GM10248 (cell line): ENCODE results near the gene METTL5.

Experiments used
- CTCF ChIA-PET: fragments of 300-600 bp; sonication (Branson Sonifier 250); formaldehyde crosslinking; extraction: SDS; loops from one replicate; lab custom pipeline; 2021; ENCODE audit warnings: antibody characterized with exemption; lab: Yijun Ruan, JAX
- POLR2A ChIA-PET: fragments of 350-650 bp; sonication (Branson Sonifier 250); formaldehyde crosslinking; extraction: SDS; loops from one replicate; lab custom pipeline; 2020; ENCODE audit warnings: antibody characterized with exemption; lab: Yijun Ruan, JAX
- DNase-seq: peaks from one replicate; pipeline ENCODE4 v3.0.0; 2012; ENCODE audit errors: extremely low spot score
- TF ChIP-seq, protein P1 (sequence below): IDR thresholded peaks from 2 replicates; pipeline ENCODE4 v1.5.1; 2012; ENCODE audit warnings: mild to moderate bottlenecking, low read depth; ENCODE audit errors: extremely low read depth, missing control alignments, control extremely low read depth

The METTL5 gene

DNA sequence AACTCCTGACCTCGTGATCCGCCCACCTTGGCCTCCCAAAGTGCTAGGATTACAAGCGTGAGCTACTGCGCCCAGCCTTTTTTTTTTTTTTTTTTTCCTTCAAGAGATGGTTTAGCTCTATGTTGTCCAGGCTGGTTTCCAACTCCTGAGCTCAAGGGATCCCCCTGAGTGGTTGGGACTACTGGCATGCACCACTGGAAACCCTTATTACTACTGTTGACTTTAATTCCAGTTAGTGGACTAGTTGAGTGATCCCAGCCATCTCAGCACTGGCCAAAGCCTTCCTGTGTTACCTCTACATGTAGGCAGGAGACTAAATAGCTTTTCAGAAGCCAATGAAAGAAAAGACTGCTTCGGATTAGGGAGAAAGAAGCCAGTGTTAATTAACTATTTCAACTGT lies 34.1 kb downstream of the METTL5 start:
- ChIA-PET CTCF (interaction anchor here (0.7 to 2.1 kb wide), 8 partner anchors 8 to 312 kb away, joined by 3 to 6 read pairs (median 3); partner anchors contain the start of genes BBS5, SSB and UBR3), POLR2A (no interaction called here)
- no peak for DNase-seq
- TF ChIP-seq, protein P1, sequence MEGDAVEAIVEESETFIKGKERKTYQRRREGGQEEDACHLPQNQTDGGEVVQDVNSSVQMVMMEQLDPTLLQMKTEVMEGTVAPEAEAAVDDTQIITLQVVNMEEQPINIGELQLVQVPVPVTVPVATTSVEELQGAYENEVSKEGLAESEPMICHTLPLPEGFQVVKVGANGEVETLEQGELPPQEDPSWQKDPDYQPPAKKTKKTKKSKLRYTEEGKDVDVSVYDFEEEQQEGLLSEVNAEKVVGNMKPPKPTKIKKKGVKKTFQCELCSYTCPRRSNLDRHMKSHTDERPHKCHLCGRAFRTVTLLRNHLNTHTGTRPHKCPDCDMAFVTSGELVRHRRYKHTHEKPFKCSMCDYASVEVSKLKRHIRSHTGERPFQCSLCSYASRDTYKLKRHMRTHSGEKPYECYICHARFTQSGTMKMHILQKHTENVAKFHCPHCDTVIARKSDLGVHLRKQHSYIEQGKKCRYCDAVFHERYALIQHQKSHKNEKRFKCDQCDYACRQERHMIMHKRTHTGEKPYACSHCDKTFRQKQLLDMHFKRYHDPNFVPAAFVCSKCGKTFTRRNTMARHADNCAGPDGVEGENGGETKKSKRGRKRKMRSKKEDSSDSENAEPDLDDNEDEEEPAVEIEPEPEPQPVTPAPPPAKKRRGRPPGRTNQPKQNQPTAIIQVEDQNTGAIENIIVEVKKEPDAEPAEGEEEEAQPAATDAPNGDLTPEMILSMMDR, result no peak

GRCh38 chr2:169782513-169782912 lies 42.2 kb downstream of the METTL5 start:
- ChIA-PET POLR2A (interaction anchor here (0.7 kb wide), 1 partner anchor 14 kb away, joined by 4 read pairs; no protein-coding TSS in a partner anchor), CTCF (interaction anchor here (0.8 kb wide), 1 partner anchor 12 kb away, joined by 3 read pairs; no protein-coding TSS in a partner anchor)
- TF ChIP-seq, protein P1, result no peak
- no peak for DNase-seq

- TF ChIP-seq, protein P1, result no peak
- POLR2A ChIA-PET, result interaction anchor here (0.7 kb wide), 1 partner anchor 13 kb away, joined by 4 read pairs; no protein-coding TSS in a partner anchor
- DNase-seq, result no peak
- CTCF ChIA-PET, result no interaction called here
Observed at GRCh38 chr2:169781249-169782013, 43.3 kb downstream of the METTL5 start.

- ChIA-PET POLR2A (no interaction called here), CTCF (no interaction called here)
- TF ChIP-seq, protein P1, result no peak
- no peak for DNase-seq
Observed at GRCh38 chr2:169778446-169778845, 46.3 kb downstream of the METTL5 start.

DNA sequence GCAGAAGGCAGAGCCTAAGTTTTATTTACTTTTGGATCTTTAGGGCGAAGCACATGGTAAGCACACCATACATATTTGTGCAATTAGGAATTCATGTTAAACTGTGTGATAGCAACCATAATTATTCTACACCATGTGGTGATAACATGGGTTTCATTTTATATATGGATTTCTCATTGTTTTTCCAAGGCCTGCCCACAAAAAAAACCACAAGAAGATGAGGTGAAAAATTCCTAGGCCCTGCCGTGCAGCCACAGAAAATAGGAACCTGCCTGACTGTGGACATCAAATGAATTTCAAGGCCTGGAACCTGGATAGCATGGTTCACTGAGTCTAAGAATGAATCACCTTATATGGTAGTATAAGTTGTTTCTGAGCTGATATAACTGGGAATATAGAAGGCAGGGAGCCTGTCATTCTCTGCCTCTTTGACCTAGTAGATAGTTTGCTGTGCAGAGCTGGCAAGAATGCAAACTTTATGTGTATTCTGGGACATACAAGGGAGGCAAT lies 48.4 kb downstream of the METTL5 start:
- TF ChIP-seq, protein P1, result no peak
- CTCF ChIA-PET, result interaction anchor here (1.0 to 2.0 kb wide), 2 partner anchors 8 to 12 kb away, joined by 3 to 7 read pairs; no protein-coding TSS in a partner anchor
- DNase-seq, result no peak
- POLR2A ChIA-PET, result no interaction called here

DNA sequence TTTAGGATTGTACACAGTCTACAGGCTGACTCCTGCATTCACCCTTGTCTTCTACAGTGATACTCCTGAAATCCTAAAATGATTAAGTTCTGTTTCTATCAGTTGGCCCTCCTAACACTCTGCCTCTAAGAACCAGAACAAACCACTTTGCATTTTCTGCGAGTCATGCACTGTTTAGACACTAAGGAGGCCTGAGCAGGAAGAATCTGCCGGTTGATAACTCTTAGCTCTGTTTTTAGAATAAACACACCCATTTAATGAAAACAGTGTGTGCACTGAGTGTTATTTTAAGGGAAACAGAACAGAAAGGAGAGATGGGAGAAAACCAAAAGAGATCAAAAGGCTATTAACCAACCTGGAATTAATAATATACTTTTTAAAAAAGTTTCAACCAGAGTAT lies 48.9 kb downstream of the METTL5 start:
- ChIA-PET CTCF (interaction anchor here (1.6 to 2.0 kb wide), 2 partner anchors 8 to 323 kb away, joined by 3 to 7 read pairs; no protein-coding TSS in a partner anchor), POLR2A (no interaction called here)
- DNase-seq, result no peak
- TF ChIP-seq, protein P1, result no peak
